SK-N-SH treated with all-trans-retinoic acid at 6 μM for 48 hours (cell line): ENCODE results near the gene SLC25A29.

Experiments used
- ARNTL ChIP-seq: fragments of 450-650 bp; formaldehyde crosslinking; IDR thresholded peaks from 2 replicates; pipeline ENCODE4 v1.5.0; 2020; ENCODE audit warnings: low read depth, mild to moderate bottlenecking, moderate library complexity, borderline replicate concordance
- BACH2 ChIP-seq: fragments of 250-450 bp; sonication (Bioruptor Pico); IDR thresholded peaks from 2 replicates; pipeline ENCODE4 v1.9.0; 2021; ENCODE audit warnings: mild to moderate bottlenecking, borderline replicate concordance
- CSRNP3 ChIP-seq: fragments of 250-450 bp; sonication (Bioruptor Pico); IDR thresholded peaks from 2 replicates; pipeline ENCODE4 v1.5.1; 2021; ENCODE audit warnings: mild to moderate bottlenecking, moderate library complexity
- PATZ1 ChIP-seq: fragments of 250-450 bp; sonication (Bioruptor Pico); IDR thresholded peaks from 2 replicates; pipeline ENCODE4 v1.8.0; 2020; ENCODE audit warnings: mild to moderate bottlenecking, moderate library complexity, borderline replicate concordance
- PPARA ChIP-seq: fragments of 250-450 bp; sonication (Bioruptor Pico); IDR thresholded peaks from 2 replicates; pipeline ENCODE4 v1.5.0; 2020; ENCODE audit warnings: mild to moderate bottlenecking, borderline replicate concordance
- RARB ChIP-seq: fragments of 250-450 bp; sonication (Bioruptor Pico); IDR thresholded peaks from 2 replicates; pipeline ENCODE4 v1.8.0; 2021; ENCODE audit warnings: mild to moderate bottlenecking, moderate library complexity
- SNAI2 ChIP-seq: fragments of 250-450 bp; sonication (Bioruptor Pico); IDR thresholded peaks from 2 replicates; pipeline ENCODE4 v1.5.0; 2020; ENCODE audit warnings: mild to moderate bottlenecking, moderate library complexity
- TCF4 ChIP-seq: fragments of 250-450 bp; sonication (Bioruptor Pico); IDR thresholded peaks from 2 replicates; pipeline ENCODE4 v1.8.0; 2021; ENCODE audit warnings: mild to moderate bottlenecking, moderate library complexity, borderline replicate concordance
- TSHZ2 ChIP-seq: fragments of 250-450 bp; sonication (Bioruptor Pico); IDR thresholded peaks from 2 replicates; pipeline ENCODE4 v1.5.0; 2020; ENCODE audit warnings: mild to moderate bottlenecking, moderate library complexity
- ZC3H10 ChIP-seq: fragments of 250-450 bp; sonication (Bioruptor Pico); IDR thresholded peaks from 2 replicates; pipeline ENCODE4 v1.5.1; 2021; ENCODE audit warnings: mild to moderate bottlenecking, moderate library complexity
- ZFP3 ChIP-seq: fragments of 250-450 bp; sonication (Bioruptor Pico); IDR thresholded peaks from 2 replicates; pipeline ENCODE4 v1.5.0; 2020; ENCODE audit warnings: mild to moderate bottlenecking, moderate library complexity
- ZFP30 ChIP-seq: fragments of 450-650 bp; formaldehyde crosslinking; IDR thresholded peaks from 2 replicates; pipeline ENCODE4 v1.5.0; 2022; ENCODE audit warnings: mild to moderate bottlenecking, moderate library complexity
- ZNF8 ChIP-seq: fragments of 450-650 bp; formaldehyde crosslinking; IDR thresholded peaks from 2 replicates; pipeline ENCODE4 v1.5.0; 2020; ENCODE audit warnings: mild to moderate bottlenecking, moderate library complexity

- TF ChIP-seq PATZ1 (CRISPR knock-in tag) (no peak), ZC3H10 (CRISPR knock-in tag) (no peak), CSRNP3 (CRISPR knock-in tag) (no peak), RARB (CRISPR knock-in tag) (no peak), ARNTL (CRISPR knock-in tag) (no peak), ZNF8 (no peak), ZFP3 (CRISPR knock-in tag) (no peak), SNAI2 (no peak), TCF4 (CRISPR knock-in tag) (no peak), ZFP30 (CRISPR knock-in tag) (no peak), BACH2 (CRISPR knock-in tag) (no peak), PPARA (CRISPR knock-in tag) (no peak), TSHZ2 (no peak)
These were observed 38.3 kb downstream of the SLC25A29 start for GRCh38 chr14:100267990-100268389.
